ENCODE data around the gene RAB22A. TPM values are rescaled to one million over a fixed set of nuclear protein-coding genes. Genes with fewer than 3 reads are reported as not detected.

Gene RAB22A, protein sequence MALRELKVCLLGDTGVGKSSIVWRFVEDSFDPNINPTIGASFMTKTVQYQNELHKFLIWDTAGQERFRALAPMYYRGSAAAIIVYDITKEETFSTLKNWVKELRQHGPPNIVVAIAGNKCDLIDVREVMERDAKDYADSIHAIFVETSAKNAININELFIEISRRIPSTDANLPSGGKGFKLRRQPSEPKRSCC
- total RNA-seq (2012; rRNA removed) (8.2 and 16.1 TPM in 2 replicates), polyA plus RNA-seq (2012; rRNA removed) (7.9 and 8.4 TPM in 2 replicates), Bru-seq, nascent RNA (percentile 87 among the genes with signal in this experiment), BruChase-seq, experiment 1, labeled RNA remaining after a 6-hour chase (percentile 89 among the genes with signal in this experiment), BruChase-seq, experiment 2, labeled RNA remaining after a 2-hour chase (percentile 90 among the genes with signal in this experiment)
- 3.4 and 4.3 TPM in 2 replicates for polyA plus RNA-seq (2012; cell fraction: cytosol; rRNA removed)
- 15.6 and 16.5 TPM in 2 replicates for polyA plus RNA-seq (2012; cell fraction: nucleus; rRNA removed; ENCODE audit: low replicate concordance)
- long read RNA-seq, full-length matches to known transcripts = 55 of 62 reads
- long read RNA-seq, partial matches to known transcripts = 1 of 62 reads
- long read RNA-seq, other reads (novel, unspliced or antisense) = 6 of 62 reads

DNA sequence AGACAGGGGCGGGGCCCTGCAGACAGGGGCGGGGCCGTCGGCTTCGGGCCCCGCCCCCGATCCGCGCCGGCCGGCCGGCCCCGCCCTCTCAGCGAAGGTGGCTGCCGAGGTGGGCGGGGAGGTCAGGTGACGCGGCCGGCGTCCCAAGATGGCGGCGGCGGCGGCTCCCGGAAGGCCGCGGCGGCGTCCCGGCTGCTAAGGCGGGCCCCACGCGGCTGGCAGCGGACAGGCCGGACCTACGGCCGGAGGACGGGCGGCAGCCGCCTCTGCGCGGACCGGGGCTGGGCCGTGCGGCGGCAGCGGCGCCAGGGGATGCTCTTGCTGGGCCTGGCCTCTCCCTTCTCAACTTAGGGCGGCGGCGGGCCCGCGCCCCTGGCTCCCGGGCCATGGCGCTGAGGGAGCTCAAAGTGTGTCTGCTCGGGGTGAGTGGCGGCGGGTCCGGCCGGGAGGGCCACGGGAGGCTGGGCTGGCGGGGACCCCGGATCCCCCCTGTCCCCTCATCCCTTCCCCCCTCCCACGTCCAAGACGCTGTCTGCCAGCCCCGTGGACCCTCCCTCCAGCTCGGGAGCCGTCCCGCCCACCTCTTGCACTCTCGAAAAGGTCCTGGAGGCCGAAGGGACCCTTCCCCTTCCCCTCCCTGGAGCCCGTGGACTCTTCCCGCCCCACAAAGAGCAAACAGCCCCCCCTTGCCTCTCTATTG is at the start of gene RAB22A:
Gene RAB22A, plus strand, starts transcription at position 125 of the 700 bp plus-strand sequence. Its CDS starts 262 bp downstream, at position 387.
- dilution Hi-C loops (cut with HindIII; ENCODE audit: low sequenced_read_pairs, unreplicated experiment) (no loop called here), intact Hi-C loops (cut with micrococcal nuclease) (loop anchor here (10.0 kb wide), 1 partner anchor 345 kb away; the partner anchor contains the start of gene STX16), in situ Hi-C loops (cut with MboI; ENCODE audit: low sequenced_read_pairs) (no loop called here)
- H4K20me1 ChIP-seq (ENCODE audit: insufficient read depth, low read length) = peaks cover 6% of the 10 kb centered on the region; the same call in 1 of the 2 replicates
- H3K4ac ChIP-seq (ENCODE audit: low read depth, low read length) = peak within 1 kb of the TSS; percentile 91
- peak within 1 kb of the TSS; percentile 98 for H2AFZ ChIP-seq (replicated peaks; ENCODE audit: low read length, poor library complexity)
- peaks cover 13% of the 10 kb centered on the region for H3K9me1 ChIP-seq (ENCODE audit: insufficient read depth, low read length)
- peak within 1 kb of the TSS; percentile 74 for H2BK120ac ChIP-seq (ENCODE audit: low read depth, low read length)
- H3K4me1 ChIP-seq (ENCODE audit: control insufficient read depth, insufficient read depth, low read length) = peaks cover 4% of the 10 kb centered on the region; the same call in 1 of the 2 replicates
- H3K9ac ChIP-seq (ENCODE audit: low read depth, low read length) = peak within 1 kb of the TSS; percentile 90
- H4K5ac ChIP-seq (ENCODE audit: low read depth, low read length) = peak within 1 kb of the TSS; percentile 85
- H3K9me3 ChIP-seq (ENCODE audit: control insufficient read depth, insufficient read depth, low read length) = no peaks in the 10 kb centered on the region
- H4K8ac ChIP-seq (ENCODE audit: low read depth in 2 of 2, low read length in 2 of 2) = peak within 1 kb of the TSS; percentile 89 to 92; a peak in 3 of 4 replicates
- peak within 1 kb of the TSS; percentile 82 for H3K23ac ChIP-seq (ENCODE audit: low read depth, low read length)
- H3K36me3 ChIP-seq (ENCODE audit: control insufficient read depth, insufficient read depth, low read length) = peaks cover 17% of the 10 kb centered on the region
- peak within 1 kb of the TSS; percentile 98 for H3K4me3 ChIP-seq (ENCODE audit: insufficient read depth, low read depth, low read length)
- H3K14ac ChIP-seq (replicated peaks; ENCODE audit: low read depth, low read length) = peak within 1 kb of the TSS; percentile 90
- peak within 1 kb of the TSS; percentile 98 for H3K4me2 ChIP-seq (ENCODE audit: low read depth, low read length)
- ChIA-PET CTCF (no interaction called here), POLR2A (ENCODE audit: unreplicated experiment) (no interaction called here)
- BruUV-seq (replicated peaks) = no TSS peak
- peak within 1 kb of the TSS; percentile 50; the same call in 1 of the 2 replicates for H3K56ac ChIP-seq (ENCODE audit: extremely low read depth, insufficient read depth, low read length)
- peak; percentile 77 for DNase-seq
- no peak within 1 kb of the TSS for H2BK20ac ChIP-seq (ENCODE audit: low read depth, low read length)
- H3K27me3 ChIP-seq (ENCODE audit: control insufficient read depth, insufficient read depth, low read length) = no peaks in the 10 kb centered on the region
- H2AK9ac ChIP-seq (replicated peaks; ENCODE audit: low read depth, low read length, poor library complexity) = peak within 1 kb of the TSS; percentile 97
- H3K79me1 ChIP-seq (ENCODE audit: low read depth in 1 of 2, low read length in 2 of 2) = peaks cover 30 to 72% of the 10 kb centered on the region in 2 experiments
- peak within 1 kb of the TSS; percentile 64; the same call in 1 of the 2 replicates for H2AK5ac ChIP-seq (ENCODE audit: low read depth, low read length)
- peak within 1 kb of the TSS; percentile 65 for H3K18ac ChIP-seq (ENCODE audit: low read depth, low read length)
- peak; percentile 94 for ATAC-seq (ENCODE audit: low read depth)
- 0% methylated on average over 8 of the region's 73 CpGs; no CpG with 5 or more reads in 1 of the 2 experiments for WGBS, 2 experiments (ENCODE audit: extremely low coverage in 2 of 2, insufficient read length in 1 of 2)
- H4K91ac ChIP-seq (ENCODE audit: insufficient read depth, low read depth, low read length) = peak within 1 kb of the TSS; percentile 91
- peak within 1 kb of the TSS; percentile 75 for H3K27ac ChIP-seq (ENCODE audit: insufficient read depth, low read length)
- peak within 1 kb of the TSS; percentile 89 for H2BK5ac ChIP-seq (ENCODE audit: low read depth, low read length, poor library complexity, severe bottlenecking)
- H2BK15ac ChIP-seq (ENCODE audit: low read depth, low read length) = no peak within 1 kb of the TSS
- TF ChIP-seq FOS (IDR thresholded peaks at IDR 0.05; ENCODE audit: low read depth, low read length) = no peak
- no peak for TF ChIP-seq CEBPB (IDR thresholded peaks at IDR 0.05; ENCODE audit: low read depth, low read length)
- TF ChIP-seq MXI1 (IDR thresholded peaks at IDR 0.05; ENCODE audit: borderline replicate concordance, low read depth, low read length) = peak; percentile 85
- TF ChIP-seq RCOR1 (IDR thresholded peaks at IDR 0.05; ENCODE audit: insufficient replicate concordance, low read length) = no peak
- no peak for TF ChIP-seq BHLHE40 (IDR thresholded peaks at IDR 0.05; ENCODE audit: low read depth, low read length)
- TF ChIP-seq MAZ (IDR thresholded peaks at IDR 0.05; ENCODE audit: borderline replicate concordance, low read depth, low read length) = peak; percentile 40; the same call in 1 of the 2 replicates
- TF ChIP-seq, protein P1, sequence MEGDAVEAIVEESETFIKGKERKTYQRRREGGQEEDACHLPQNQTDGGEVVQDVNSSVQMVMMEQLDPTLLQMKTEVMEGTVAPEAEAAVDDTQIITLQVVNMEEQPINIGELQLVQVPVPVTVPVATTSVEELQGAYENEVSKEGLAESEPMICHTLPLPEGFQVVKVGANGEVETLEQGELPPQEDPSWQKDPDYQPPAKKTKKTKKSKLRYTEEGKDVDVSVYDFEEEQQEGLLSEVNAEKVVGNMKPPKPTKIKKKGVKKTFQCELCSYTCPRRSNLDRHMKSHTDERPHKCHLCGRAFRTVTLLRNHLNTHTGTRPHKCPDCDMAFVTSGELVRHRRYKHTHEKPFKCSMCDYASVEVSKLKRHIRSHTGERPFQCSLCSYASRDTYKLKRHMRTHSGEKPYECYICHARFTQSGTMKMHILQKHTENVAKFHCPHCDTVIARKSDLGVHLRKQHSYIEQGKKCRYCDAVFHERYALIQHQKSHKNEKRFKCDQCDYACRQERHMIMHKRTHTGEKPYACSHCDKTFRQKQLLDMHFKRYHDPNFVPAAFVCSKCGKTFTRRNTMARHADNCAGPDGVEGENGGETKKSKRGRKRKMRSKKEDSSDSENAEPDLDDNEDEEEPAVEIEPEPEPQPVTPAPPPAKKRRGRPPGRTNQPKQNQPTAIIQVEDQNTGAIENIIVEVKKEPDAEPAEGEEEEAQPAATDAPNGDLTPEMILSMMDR (conservative IDR thresholded peaks at IDR 0.05; ENCODE audit: low read depth, low read length) = no peak
- no peak for TF ChIP-seq SMC3 (IDR thresholded peaks at IDR 0.05; ENCODE audit: low read depth, low read length)
- TF ChIP-seq CHD1 (IDR thresholded peaks at IDR 0.05; ENCODE audit: low read depth, low read length) = no peak
- peak; percentile 93 for TF ChIP-seq POLR2A (IDR thresholded peaks at IDR 0.05; ENCODE audit: low read depth, low read length)
- no peak for TF ChIP-seq RFX5 (IDR thresholded peaks at IDR 0.05; ENCODE audit: low read depth, low read length)
- TF ChIP-seq RAD21 (IDR thresholded peaks at IDR 0.05; ENCODE audit: low read length) = peak; percentile 19; the same call in 1 of the 2 replicates
- TF ChIP-seq, protein P2, sequence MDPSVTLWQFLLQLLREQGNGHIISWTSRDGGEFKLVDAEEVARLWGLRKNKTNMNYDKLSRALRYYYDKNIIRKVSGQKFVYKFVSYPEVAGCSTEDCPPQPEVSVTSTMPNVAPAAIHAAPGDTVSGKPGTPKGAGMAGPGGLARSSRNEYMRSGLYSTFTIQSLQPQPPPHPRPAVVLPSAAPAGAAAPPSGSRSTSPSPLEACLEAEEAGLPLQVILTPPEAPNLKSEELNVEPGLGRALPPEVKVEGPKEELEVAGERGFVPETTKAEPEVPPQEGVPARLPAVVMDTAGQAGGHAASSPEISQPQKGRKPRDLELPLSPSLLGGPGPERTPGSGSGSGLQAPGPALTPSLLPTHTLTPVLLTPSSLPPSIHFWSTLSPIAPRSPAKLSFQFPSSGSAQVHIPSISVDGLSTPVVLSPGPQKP (IDR thresholded peaks at IDR 0.05; ENCODE audit: borderline replicate concordance, low read depth, low read length) = no peak

Measured in IMR-90 (cell line).